GM18499 (cell line): ENCODE results near the gene EEPD1.
"Not testable (repeated sequence)": the region's sequence is repeated elsewhere in the genome, so short reads cannot be mapped to it uniquely, and the experiment has no call there.

Source experiments
- ATAC-seq: cut with Tn5 transposase; IDR thresholded peaks from one replicate; pipeline ENCODE4 v1.9.1; 2021; ENCODE audit warnings: moderate number of reproducible peaks; ENCODE audit not compliant: insufficient read depth, unreplicated experiment

The EEPD1 gene

GRCh38 chr7:36210291-36210922 is 57.4 kb downstream of the EEPD1 start:
- no peak for ATAC-seq

- ATAC-seq = no peak
Measured at GRCh38 chr7:36214608-36215456, 61.8 kb downstream of the EEPD1 start.

GRCh38 chr7:36215457-36215765 is 62.4 kb downstream of the EEPD1 start:
- ATAC-seq = no peak

- no peak for ATAC-seq
Measured at GRCh38 chr7:36216063-36216684, 63.1 kb downstream of the EEPD1 start.

- no peak for ATAC-seq
Measured at GRCh38 chr7:36217211-36217960, 64.3 kb downstream of the EEPD1 start.

GRCh38 chr7:36217961-36218284 is 64.9 kb downstream of the EEPD1 start:
- ATAC-seq = peak; percentile 73

- ATAC-seq = no peak
Measured at GRCh38 chr7:36219429-36219828, 66.4 kb downstream of the EEPD1 start.

GRCh38 chr7:36223851-36224250 is 70.8 kb downstream of the EEPD1 start:
- no peak for ATAC-seq

- ATAC-seq = no peak
Measured at GRCh38 chr7:36224934-36225858, 72.1 kb downstream of the EEPD1 start.

GRCh38 chr7:36226151-36226550 is 73.1 kb downstream of the EEPD1 start:
- no peak for ATAC-seq

GRCh38 chr7:36227223-36227622 is 74.2 kb downstream of the EEPD1 start:
- ATAC-seq = no peak

- no peak for ATAC-seq
Measured at GRCh38 chr7:36228039-36228438, 75.0 kb downstream of the EEPD1 start.

GRCh38 chr7:36231406-36231805 is 78.4 kb downstream of the EEPD1 start:
- no peak for ATAC-seq

GRCh38 chr7:36232555-36232954 is 79.5 kb downstream of the EEPD1 start:
- no peak for ATAC-seq

GRCh38 chr7:36232971-36233550 is 80.0 kb downstream of the EEPD1 start:
- ATAC-seq = no peak

GRCh38 chr7:36236073-36236472 is 83.0 kb downstream of the EEPD1 start:
- no peak for ATAC-seq

- ATAC-seq = no peak
Measured at GRCh38 chr7:36238138-36238537, 85.1 kb downstream of the EEPD1 start.

- not testable (repeated sequence) for ATAC-seq
Measured at GRCh38 chr7:36243356-36243755, 90.3 kb downstream of the EEPD1 start.

- ATAC-seq = not testable (repeated sequence)
Measured at GRCh38 chr7:36244001-36244400, 90.9 kb downstream of the EEPD1 start.

- ATAC-seq = no peak
Measured at GRCh38 chr7:36244429-36244828, 91.4 kb downstream of the EEPD1 start.
